ENCODE results near the gene DENND11.

DNA sequence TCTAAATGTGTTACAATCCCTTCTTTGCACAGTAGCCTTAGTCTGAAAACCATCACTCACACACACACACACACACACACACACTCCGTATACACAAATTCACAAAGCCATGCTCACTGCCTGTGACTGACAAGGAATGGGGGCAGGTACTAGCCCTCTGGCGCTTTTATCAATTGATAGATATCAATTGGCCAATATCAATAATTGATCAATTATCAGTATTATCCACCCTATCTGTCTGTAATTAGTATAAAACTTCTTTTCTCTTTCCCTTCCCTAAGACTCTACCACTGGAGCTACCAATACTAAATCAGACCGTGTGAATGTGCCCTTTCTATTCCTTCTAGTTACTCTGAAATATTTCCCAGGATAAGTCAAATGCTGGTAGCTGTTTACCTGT, 2.1 kb downstream of the DENND11 start:
- TF ChIP-seq, protein P1, sequence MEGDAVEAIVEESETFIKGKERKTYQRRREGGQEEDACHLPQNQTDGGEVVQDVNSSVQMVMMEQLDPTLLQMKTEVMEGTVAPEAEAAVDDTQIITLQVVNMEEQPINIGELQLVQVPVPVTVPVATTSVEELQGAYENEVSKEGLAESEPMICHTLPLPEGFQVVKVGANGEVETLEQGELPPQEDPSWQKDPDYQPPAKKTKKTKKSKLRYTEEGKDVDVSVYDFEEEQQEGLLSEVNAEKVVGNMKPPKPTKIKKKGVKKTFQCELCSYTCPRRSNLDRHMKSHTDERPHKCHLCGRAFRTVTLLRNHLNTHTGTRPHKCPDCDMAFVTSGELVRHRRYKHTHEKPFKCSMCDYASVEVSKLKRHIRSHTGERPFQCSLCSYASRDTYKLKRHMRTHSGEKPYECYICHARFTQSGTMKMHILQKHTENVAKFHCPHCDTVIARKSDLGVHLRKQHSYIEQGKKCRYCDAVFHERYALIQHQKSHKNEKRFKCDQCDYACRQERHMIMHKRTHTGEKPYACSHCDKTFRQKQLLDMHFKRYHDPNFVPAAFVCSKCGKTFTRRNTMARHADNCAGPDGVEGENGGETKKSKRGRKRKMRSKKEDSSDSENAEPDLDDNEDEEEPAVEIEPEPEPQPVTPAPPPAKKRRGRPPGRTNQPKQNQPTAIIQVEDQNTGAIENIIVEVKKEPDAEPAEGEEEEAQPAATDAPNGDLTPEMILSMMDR (IDR thresholded peaks at IDR 0.05) = no peak
- no peak for TF ChIP-seq EZH2 (IDR thresholded peaks at IDR 0.05; ENCODE audit: borderline replicate concordance, insufficient read depth, low read depth, low read length, poor library complexity, severe bottlenecking)
